PFSK-1 (cell line): ENCODE results near the gene ST6GALNAC3. TPM values are rescaled to one million over a fixed set of nuclear protein-coding genes. Genes with fewer than 3 reads are reported as not detected.

Experiments
- FOXP2 ChIP-seq: optimal IDR thresholded peaks from 2 replicates; pipeline ENCODE3; 2011; ENCODE audit warnings: borderline replicate concordance, control low read depth, inconsistent platforms; ENCODE audit not compliant: insufficient read depth; ENCODE audit errors: extremely low read length, extremely low read depth
- POLR2AphosphoS5 ChIP-seq: IDR thresholded peaks from 2 replicates; pipeline ENCODE4 v1.6.1; 2012; ENCODE audit warnings: low read depth, mild to moderate bottlenecking, control low read depth, low read length, moderate library complexity
- REST ChIP-seq, 2 experiments: IDR thresholded peaks; 2 replicates each; pipeline versions ENCODE4 v1.6.1 to v1.8.0; 2011 to 2012; ENCODE audit warnings: low read depth in 2 of 2, low read length in 2 of 2, control low read depth in 1 of 2, inconsistent platforms in 1 of 2, mild to moderate bottlenecking in 1 of 2, moderate library complexity in 1 of 2; ENCODE audit not compliant: insufficient read depth in 1 of 2
- SIN3A ChIP-seq: IDR thresholded peaks from 2 replicates; pipeline ENCODE4 v1.6.1; 2012; ENCODE audit warnings: mild to moderate bottlenecking, low read length, moderate library complexity, borderline replicate concordance; ENCODE audit not compliant: insufficient read depth
- TAF1 ChIP-seq: IDR thresholded peaks from 2 replicates; pipeline ENCODE4 v1.6.1; 2012; ENCODE audit warnings: low read length, control low read depth, borderline replicate concordance; ENCODE audit not compliant: insufficient read depth
- polyA plus RNA-seq: library from polyadenylated mRNA; unstranded; fragments of >200 nt; gene quantifications from one replicate; pipeline ENCODE4 v1.2.1, GENCODE V29; 2012; ENCODE audit warnings: low read depth, missing spikeins; ENCODE audit not compliant: insufficient read length

The ST6GALNAC3 gene
- polyA plus RNA-seq, result 0.49 TPM

- TF ChIP-seq SIN3A (no peak), FOXP2 (no peak), TAF1 (no peak), POLR2AphosphoS5 (no peak), REST (IDR thresholded peaks at IDR 0.05; ENCODE audit: insufficient read depth in 1 of 2, low read depth in 2 of 2, low read length in 2 of 2) (no peak)
Measured at GRCh38 chr1:76074321-76075187, at the start of gene ST6GALNAC3. ST6GALNAC3 (plus strand) TSS chr1:76074746.

GRCh38 chr1:76027341-76027740 lies 47.2 kb upstream of the ST6GALNAC3 start:
- TF ChIP-seq POLR2AphosphoS5, result no peak
- TF ChIP-seq FOXP2, result no peak
- no peak for TF ChIP-seq REST (IDR thresholded peaks at IDR 0.05; ENCODE audit: insufficient read depth in 1 of 2, low read depth in 2 of 2, low read length in 2 of 2)
- no peak for TF ChIP-seq SIN3A
- TF ChIP-seq TAF1, result no peak

GRCh38 chr1:76029331-76029730 lies 45.2 kb upstream of the ST6GALNAC3 start:
- TF ChIP-seq FOXP2 (no peak), SIN3A (no peak), TAF1 (no peak), POLR2AphosphoS5 (no peak), REST (IDR thresholded peaks at IDR 0.05; ENCODE audit: insufficient read depth in 1 of 2, low read depth in 2 of 2, low read length in 2 of 2) (no peak)

GRCh38 chr1:76031496-76031895 lies 43.0 kb upstream of the ST6GALNAC3 start:
- TF ChIP-seq TAF1 (no peak), POLR2AphosphoS5 (no peak), REST (IDR thresholded peaks at IDR 0.05; ENCODE audit: insufficient read depth in 1 of 2, low read depth in 2 of 2, low read length in 2 of 2) (no peak), FOXP2 (no peak), SIN3A (no peak)
